Ovary (tissue), 9 donors: ENCODE data around the gene LMAN2. TPM values are rescaled to one million over a fixed set of nuclear protein-coding genes. Genes with fewer than 3 reads are reported as not detected.

Source experiments
- DNase-seq, 5 donors: peaks; one replicate each; pipeline ENCODE4 v3.0.0-alpha.2; 2019 to 2020
- H3K27ac ChIP-seq, 2 donors: fragments of 200-600 bp; one replicate each; pipeline versions ENCODE4 v1.5.1 to v1.8.0; 2019 to 2022
- H3K27me3 ChIP-seq: fragments of 200-600 bp; one replicate; pipeline ENCODE4 v1.8.0; 2022
- H3K36me3 ChIP-seq: fragments of 200-600 bp; sonication (generic); one replicate; pipeline ENCODE4 v1.5.1; 2019
- H3K4me1 ChIP-seq: one replicate; pipeline ENCODE4 v1.8.1; 2013; ENCODE audit warnings: mild to moderate bottlenecking, moderate library complexity; ENCODE audit not compliant: insufficient read depth
- H3K4me3 ChIP-seq: fragments of 200-600 bp; sonication (generic); one replicate; pipeline ENCODE4 v1.5.1; 2017
- H3K9me3 ChIP-seq, 2 donors: fragments of 200-600 bp in 1 of 2; sonication (generic) in 1 of 2; one replicate each; pipeline versions ENCODE4 v1.5.1 to v1.8.1; 2013 to 2019; ENCODE audit warnings: mild to moderate bottlenecking in 1 of 2, moderate library complexity in 1 of 2
- CTCF ChIP-seq, 3 donors: fragments of 450-650 bp in 2 of 3; fragments of 200-600 bp in 1 of 3; IDR thresholded peaks; one replicate each; pipeline versions ENCODE4 v1.5.1 to v1.8.0; 2016 to 2022; ENCODE audit warnings: antibody characterized with exemption in 3 of 3, mild to moderate bottlenecking in 1 of 3
- EP300 ChIP-seq: sonication (generic); formaldehyde crosslinking; IDR thresholded peaks from one replicate; pipeline ENCODE4 v1.6.1; 2017; ENCODE audit warnings: antibody characterized with exemption
- POLR2A ChIP-seq: fragments of 450-650 bp; IDR thresholded peaks from one replicate; pipeline ENCODE4 v1.6.1; 2017; ENCODE audit warnings: antibody characterized with exemption, mild to moderate bottlenecking, moderate library complexity
- WGBS, 3 donors: extraction: QIAGEN DNeasy Blood & Tissue Kit in 1 of 3; methylation state at CpG; one replicate each; pipeline versions ENCODE4 v1.1.5 to v1.1.7; 2013 to 2017; 5-methylcytosine and 5-hydroxymethylcytosine counted together
- intact Hi-C, 4 donors: fragments of 100-400 bp; cut with DNase I; formaldehyde crosslinking; loops; one replicate each; pipeline versions ENCODE4 v1.11.0 to v1.15.1; 2022 to 2023
- polyA plus RNA-seq, 2 donors: library from polyadenylated mRNA; stranded (reverse); fragments of 200-250 nt in 1 of 2; fragments of 350-450 nt in 1 of 2; fragmentation: Illumina TruSeq in 1 of 2; extraction: RNeasy Lipid Tissue Mini Kit (QIAGEN cat#74804) in 1 of 2; gene quantifications; one replicate each; pipeline ENCODE4 v1.2.3, GENCODE V29; 2013 to 2014
- total RNA-seq, 7 donors: library from RNA; depleted of rRNA in 2 of 7; stranded (reverse); fragments of >200 nt in 2 of 7; fragmentation: NEBNext Ultra II Directional in 3 of 7; extraction: Animal tissue kit (Norgen Biotek cat#: 25700) in 3 of 7; gene quantifications; one replicate each; pipeline versions ENCODE4 v1.1.0 to v1.2.4, GENCODE V29; 2016 to 2023
- donor health status: DM: no; HTN: no; CAD: no; lungs with moderate emphysema.
- donor health status: DM: no; HTN: no; CAD: no.
- donor health status: Bipolar disorder and iron deficiency.
- donor health status: DM: yes; HTN: yes; CAD: no.
- donor health status: DM: no; HTN: no; CAD: no.
- donor health status: DM: yes; HTN: yes; CAD: no.

The LMAN2 gene
- total and polyA plus RNA-seq, 9 donors, result 63.5 to 154 (median 93.5) TPM

DNA sequence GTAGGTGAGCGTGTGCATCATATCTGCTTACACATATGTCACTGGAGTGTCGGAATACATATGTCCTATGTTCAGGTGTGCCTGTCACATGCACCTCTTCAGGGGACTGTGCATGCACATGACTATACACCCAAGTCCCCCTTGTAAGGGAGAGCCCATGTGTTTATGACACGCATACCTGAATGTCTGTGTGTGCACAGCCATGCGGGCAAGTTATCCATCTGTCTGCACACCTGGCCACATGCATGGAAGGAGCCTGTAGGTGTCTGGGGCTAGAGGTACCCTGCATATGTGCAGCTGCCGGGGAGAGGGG is 5.6 kb upstream of the LMAN2 start:
- Histone ChIP-seq H3K27me3 (no peaks in the 10 kb centered on the region), H3K9me3 (no peaks in the 10 kb centered on the region), H3K4me3 (no peak overlapping the region), H3K27ac (no peak overlapping the region), H3K4me1 (peaks cover 1% of the 10 kb centered on the region), H3K36me3 (no peaks in the 10 kb centered on the region)
- no peak for TF ChIP-seq POLR2A
- no peak for DNase-seq
- intact Hi-C loops, result no loop called here
- 79 to 82% (median 80%) methylated on average over 5 of the region's 5 CpGs for WGBS, 3 donors

GRCh38 chr5:177356746-177357145 is 5.3 kb upstream of the LMAN2 start:
- H3K9me3 ChIP-seq, result no peaks in the 10 kb centered on the region
- H3K4me1 ChIP-seq, result peaks cover 3% of the 10 kb centered on the region
- H3K27ac ChIP-seq, result no peak overlapping the region
- no peak overlapping the region for H3K4me3 ChIP-seq
- no peaks in the 10 kb centered on the region for H3K36me3 ChIP-seq
- intact Hi-C loops, result no loop called here
- 56 to 64% (median 62%) methylated on average over 3 of the region's 3 CpGs for WGBS, 3 donors
- TF ChIP-seq CTCF (IDR thresholded peaks at IDR 0.05), result no peak
- no peak for TF ChIP-seq EP300
- no peak for TF ChIP-seq POLR2A
- no peak for DNase-seq
- no peaks in the 10 kb centered on the region for H3K27me3 ChIP-seq

GRCh38 chr5:177355868-177356168 is 4.3 kb upstream of the LMAN2 start:
- H3K4me3 ChIP-seq, result no peak overlapping the region
- no peak overlapping the region for H3K27ac ChIP-seq
- WGBS, 3 donors, result 9 to 12% (median 11%) methylated on average over 1 of the region's 1 CpG
- H3K27me3 ChIP-seq, result no peaks in the 10 kb centered on the region
- H3K4me1 ChIP-seq, result peaks cover 4% of the 10 kb centered on the region
- TF ChIP-seq EP300, result no peak
- no peak for TF ChIP-seq CTCF (IDR thresholded peaks at IDR 0.05)
- TF ChIP-seq POLR2A, result no peak
- H3K36me3 ChIP-seq, result no peaks in the 10 kb centered on the region
- intact Hi-C loops, result no loop called here
- DNase-seq, result no peak
- H3K9me3 ChIP-seq, result no peaks in the 10 kb centered on the region

DNA sequence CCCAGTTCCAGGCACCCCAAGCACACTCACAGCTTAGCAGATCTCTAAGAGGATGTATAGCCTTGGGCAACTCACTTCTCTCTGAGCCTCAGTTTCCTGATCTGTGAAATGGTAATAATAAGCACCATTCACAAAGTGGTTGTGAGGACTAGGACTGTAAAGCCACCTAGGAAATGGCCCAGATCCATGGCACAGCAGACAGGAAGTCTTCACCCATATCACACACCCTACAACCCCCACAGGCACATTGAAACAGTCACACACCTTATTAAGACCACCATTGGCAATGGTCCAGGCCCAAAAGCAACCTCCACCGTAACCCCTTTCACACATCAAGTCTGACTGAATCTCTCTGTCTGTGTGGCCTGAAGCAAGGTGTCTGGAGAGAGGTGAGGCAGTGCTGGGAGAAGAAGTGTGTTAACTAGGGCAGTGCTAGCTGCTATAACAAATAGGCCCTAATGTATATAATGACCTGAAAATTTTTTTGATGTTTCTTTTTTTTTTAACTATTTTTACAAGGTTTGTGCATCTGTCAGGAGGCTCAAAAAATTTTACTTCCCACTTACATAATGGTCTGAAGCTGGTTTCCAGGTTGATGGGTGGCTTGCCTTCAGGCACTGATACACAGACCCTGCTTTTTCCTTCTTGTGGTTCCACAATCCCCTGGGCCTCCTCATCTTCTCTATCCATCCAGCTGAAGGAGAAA is 3.8 kb upstream of the LMAN2 start:
- DNase-seq, result no peak
- 81 to 85% (median 85%) methylated on average over 1 of the region's 1 CpG for WGBS, 3 donors
- Histone ChIP-seq H3K27ac (no peak overlapping the region), H3K9me3 (no peaks in the 10 kb centered on the region), H3K4me3 (no peak overlapping the region), H3K27me3 (no peaks in the 10 kb centered on the region), H3K4me1 (peaks cover 8% of the 10 kb centered on the region), H3K36me3 (no peaks in the 10 kb centered on the region)
- no peak for TF ChIP-seq POLR2A
- TF ChIP-seq CTCF (IDR thresholded peaks at IDR 0.05), result no peak
- no peak for TF ChIP-seq EP300
- intact Hi-C loops, result no loop called here

- WGBS, 3 donors, result 70 to 78% (median 73%) methylated on average over 3 of the region's 3 CpGs
- no peak for TF ChIP-seq EP300
- TF ChIP-seq POLR2A, result no peak
- TF ChIP-seq CTCF (IDR thresholded peaks at IDR 0.05), result no peak
- intact Hi-C loops, result no loop called here
Observed at GRCh38 chr5:177354711-177355110, 3.2 kb upstream of the LMAN2 start.

More at GRCh38 chr5:177354711-177355110, 3.2 kb upstream of the LMAN2 start:
- Histone ChIP-seq H3K27ac (no peak overlapping the region), H3K4me1 (peaks cover 12% of the 10 kb centered on the region), H3K27me3 (no peaks in the 10 kb centered on the region), H3K36me3 (no peaks in the 10 kb centered on the region), H3K4me3 (no peak overlapping the region), H3K9me3 (no peaks in the 10 kb centered on the region)
- DNase-seq, result no peak
